ENCODE measurements around the gene SORCS2. TPM values are rescaled to one million over a fixed set of nuclear protein-coding genes. Genes with fewer than 3 reads are reported as not detected.

SORCS2 gene
- total RNA-seq, 6 donors from 2014 or later: 2.2 to 28.3 (median 7.2) TPM

- 82 to 87% methylated on average over 10 of the region's 10 CpGs for WGBS, 2 donors
- TF ChIP-seq POLR2AphosphoS5 (IDR thresholded peaks at IDR 0.05): no peak
- no peak for TF ChIP-seq CTCF (IDR thresholded peaks at IDR 0.05)
- no peak for TF ChIP-seq EP300 (IDR thresholded peaks at IDR 0.05)
- no peak for TF ChIP-seq POLR2A (IDR thresholded peaks at IDR 0.05)
- DNase-seq (no peak), ATAC-seq (ENCODE audit: low FRiP score in 2 of 2) (no peak)
- Histone ChIP-seq H3K27me3 (no peaks in the 10 kb centered on the region), H3K4me3 (no peak overlapping the region), H3K9me3 (peaks cover 0 to 9% (median 2%) of the 10 kb centered on the region in 4 donors), H3K4me1 (peaks cover 0 to 21% (median 16%) of the 10 kb centered on the region in 4 donors), H3K27ac (peak overlapping the region in 2 of 4 donors; percentile 17 to 27), H3K36me3 (no peaks in the 10 kb centered on the region)
Measured at GRCh38 chr4:7647186-7647585, 454.8 kb downstream of the SORCS2 start.

DNA sequence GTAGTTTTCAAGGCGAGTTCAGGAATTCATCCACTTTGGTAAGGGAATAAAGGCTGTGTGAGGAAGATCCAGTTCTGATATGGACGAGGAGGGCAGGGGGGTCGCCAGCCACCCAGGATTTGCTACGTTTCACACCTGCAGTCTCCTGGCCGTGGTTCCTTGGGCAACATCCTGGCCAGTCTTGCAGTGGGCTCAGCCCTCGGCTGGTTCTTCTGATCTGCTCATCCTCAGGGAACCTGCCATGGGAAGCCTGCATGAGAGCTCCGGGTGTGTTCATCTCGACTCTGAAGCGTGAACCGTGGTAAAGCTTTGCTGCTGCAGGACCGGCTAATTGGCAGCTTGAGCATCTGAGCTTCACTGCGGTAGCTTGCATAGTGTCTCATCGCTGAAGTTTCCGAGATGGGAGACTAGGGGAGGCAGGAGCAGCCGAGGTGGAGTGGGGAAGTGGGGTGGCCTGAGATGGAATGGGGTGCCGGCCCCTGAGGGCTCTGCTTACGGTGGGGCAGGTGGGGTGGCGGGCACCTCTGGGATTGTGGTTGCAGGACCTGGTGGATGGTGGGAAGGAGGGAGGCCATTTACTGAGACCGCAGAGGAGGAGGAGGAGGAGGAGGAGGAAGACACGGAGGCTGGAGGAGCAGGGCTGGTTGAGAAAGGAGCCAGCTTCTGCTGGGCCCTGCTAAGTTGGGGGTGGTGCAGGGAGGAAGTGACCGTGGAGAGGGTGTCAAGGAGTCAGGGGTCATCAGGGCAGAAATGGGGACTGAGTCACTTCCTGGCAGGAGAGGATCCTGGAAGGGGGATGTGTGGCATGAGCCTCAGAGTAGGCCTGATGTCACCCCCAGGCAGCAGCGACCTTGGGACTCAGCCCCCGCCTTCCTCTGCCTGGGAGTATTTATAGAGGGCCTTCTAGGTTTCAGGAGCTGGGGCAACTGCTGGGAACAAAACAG, 455.5 kb downstream of the SORCS2 start:
- H3K27me3 ChIP-seq: no peaks in the 10 kb centered on the region
- TF ChIP-seq POLR2A (IDR thresholded peaks at IDR 0.05): peak in 1 of 4 donors; percentile 14
- TF ChIP-seq CTCF (IDR thresholded peaks at IDR 0.05): no peak
- TF ChIP-seq EP300 (IDR thresholded peaks at IDR 0.05): peak in 2 of 4 donors; percentile 36 to 56
- peak; percentile 45 to 57 for TF ChIP-seq POLR2AphosphoS5 (IDR thresholded peaks at IDR 0.05)
- peak; percentile 32 to 66 for ATAC-seq (ENCODE audit: low FRiP score in 2 of 2)
- H3K4me1 ChIP-seq: peaks cover 0 to 25% (median 21%) of the 10 kb centered on the region in 4 donors
- peak in 1 of 2 donors; percentile 73 for DNase-seq
- H3K4me3 ChIP-seq: no peak overlapping the region
- H3K27ac ChIP-seq: peak overlapping the region in 3 of 4 donors; percentile 10 to 62 (median 54)
- H3K36me3 ChIP-seq: no peaks in the 10 kb centered on the region
- peaks cover 0 to 9% (median 2%) of the 10 kb centered on the region in 4 donors for H3K9me3 ChIP-seq
- 64 to 69% methylated on average over 14 to 23 of the region's 23 CpGs for WGBS, 2 donors

DNA sequence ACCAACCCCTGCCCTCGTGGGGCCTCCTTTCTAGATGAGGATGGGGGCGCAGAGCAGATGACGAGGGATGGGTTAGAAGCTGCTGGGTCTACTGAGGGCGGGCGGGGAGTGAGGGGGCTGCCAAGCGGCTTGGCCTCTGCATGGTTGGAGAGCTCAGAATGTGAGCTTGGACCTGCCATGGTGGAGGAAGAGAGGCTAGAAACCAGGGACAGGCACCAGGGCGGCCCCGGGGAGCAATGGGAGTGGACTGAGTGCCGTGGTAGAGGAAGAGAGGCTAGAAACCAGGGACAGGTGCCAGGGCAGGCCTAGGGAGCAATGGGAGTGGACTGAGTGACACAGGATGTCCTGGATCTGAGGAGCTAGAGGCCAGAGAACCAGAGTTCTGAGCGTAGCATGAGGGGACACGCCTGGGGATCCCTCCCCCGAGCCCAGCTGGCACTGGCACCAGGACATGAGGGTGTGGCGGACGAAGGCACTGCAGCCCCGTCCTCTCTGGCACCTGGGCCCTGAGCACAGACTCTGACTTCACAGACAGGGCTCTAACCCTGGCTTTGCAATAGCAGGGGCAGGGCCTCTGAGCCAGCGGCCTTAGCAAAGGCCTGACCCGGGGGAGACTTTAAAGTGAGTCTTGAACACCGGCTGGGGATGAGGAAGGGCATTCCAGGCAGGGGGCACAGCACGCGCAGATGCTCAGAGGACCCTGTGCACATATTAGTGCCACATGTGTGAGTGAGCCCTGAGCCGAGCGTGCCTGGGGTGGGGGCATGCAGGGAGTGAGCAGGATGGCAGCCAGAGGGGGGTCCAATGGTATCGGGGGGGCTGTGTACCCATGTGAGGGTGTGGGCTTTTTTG, 456.4 kb downstream of the SORCS2 start:
- 83 to 87% methylated on average over 20 to 23 of the region's 23 CpGs for WGBS, 2 donors
- no peaks in the 10 kb centered on the region for H3K27me3 ChIP-seq
- TF ChIP-seq POLR2A (IDR thresholded peaks at IDR 0.05) (no peak), CTCF (IDR thresholded peaks at IDR 0.05) (no peak), POLR2AphosphoS5 (IDR thresholded peaks at IDR 0.05) (no peak), EP300 (IDR thresholded peaks at IDR 0.05) (no peak)

GRCh38 chr4:7649411-7649740, 457.0 kb downstream of the SORCS2 start:
- WGBS, 2 donors: 83 to 91% methylated on average over 4 to 5 of the region's 5 CpGs
- H3K4me1 ChIP-seq: peaks cover 0 to 29% (median 26%) of the 10 kb centered on the region in 4 donors
- no peak for ATAC-seq (ENCODE audit: low FRiP score in 2 of 2)

More for the DNA sequence above, 456.4 kb downstream of the SORCS2 start:
- DNase-seq (peak in 1 of 2 donors; percentile 52), ATAC-seq (ENCODE audit: low FRiP score in 2 of 2) (no peak)
- Histone ChIP-seq H3K4me1 (peaks cover 0 to 29% (median 24%) of the 10 kb centered on the region in 4 donors), H3K9me3 (peaks cover 0 to 9% (median 2%) of the 10 kb centered on the region in 4 donors), H3K27ac (peak overlapping the region; percentile 23 to 75 (median 62)), H3K36me3 (no peaks in the 10 kb centered on the region), H3K4me3 (no peak overlapping the region)

More at GRCh38 chr4:7649411-7649740, 457.0 kb downstream of the SORCS2 start:
- Histone ChIP-seq H3K36me3 (no peaks in the 10 kb centered on the region), H3K9me3 (peaks cover 0 to 4% (median under 1%) of the 10 kb centered on the region in 4 donors), H3K4me3 (no peak overlapping the region), H3K27ac (peak overlapping the region; percentile 23 to 75 (median 62)), H3K27me3 (no peaks in the 10 kb centered on the region)
- TF ChIP-seq POLR2A (IDR thresholded peaks at IDR 0.05) (no peak), POLR2AphosphoS5 (IDR thresholded peaks at IDR 0.05) (no peak), EP300 (IDR thresholded peaks at IDR 0.05) (no peak), CTCF (IDR thresholded peaks at IDR 0.05) (no peak)
- DNase-seq: no peak
